Measurements from ENCODE around the gene SCMH1.

Gene SCMH1

GRCh38 chr1:41199375-41199774 is 42.7 kb downstream of the SCMH1 start:
- no peak for TF ChIP-seq GATA3 (IDR thresholded peaks at IDR 0.05; ENCODE audit: low read depth, low read length)
- no peak for TF ChIP-seq GATA2 (IDR thresholded peaks at IDR 0.05; ENCODE audit: low read depth, low read length)

- no peak for TF ChIP-seq GATA2 (IDR thresholded peaks at IDR 0.05; ENCODE audit: low read depth, low read length)
- no peak for TF ChIP-seq GATA3 (IDR thresholded peaks at IDR 0.05; ENCODE audit: low read depth, low read length)
These were observed 49.5 kb downstream of the SCMH1 start for GRCh38 chr1:41192456-41193178.

- no peak for TF ChIP-seq GATA2 (IDR thresholded peaks at IDR 0.05; ENCODE audit: low read depth, low read length)
- TF ChIP-seq GATA3 (IDR thresholded peaks at IDR 0.05; ENCODE audit: low read depth, low read length): no peak
These were observed 57.7 kb downstream of the SCMH1 start for GRCh38 chr1:41184446-41184845.

DNA sequence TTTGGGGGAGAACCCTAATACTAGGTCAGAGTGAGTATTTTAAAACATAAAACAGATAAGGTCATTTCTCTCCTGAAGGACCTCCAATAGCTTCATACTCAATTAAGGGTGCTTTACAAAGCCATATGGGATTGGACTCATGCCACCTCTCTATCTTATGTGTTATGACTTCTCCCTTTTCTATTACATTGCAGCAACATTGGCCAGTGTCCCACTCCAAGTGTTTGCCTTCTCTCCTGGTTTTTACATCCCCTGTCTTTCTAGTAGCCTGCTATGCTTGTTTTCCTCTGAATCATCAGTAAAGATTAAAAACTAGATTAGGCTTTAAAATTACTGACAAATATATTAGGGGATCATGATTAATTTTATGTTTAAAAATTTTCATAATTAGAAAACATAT is 66.6 kb downstream of the SCMH1 start:
- TF ChIP-seq GATA2 (IDR thresholded peaks at IDR 0.05; ENCODE audit: low read depth, low read length) (no peak), GATA3 (IDR thresholded peaks at IDR 0.05; ENCODE audit: low read depth, low read length) (no peak)

DNA sequence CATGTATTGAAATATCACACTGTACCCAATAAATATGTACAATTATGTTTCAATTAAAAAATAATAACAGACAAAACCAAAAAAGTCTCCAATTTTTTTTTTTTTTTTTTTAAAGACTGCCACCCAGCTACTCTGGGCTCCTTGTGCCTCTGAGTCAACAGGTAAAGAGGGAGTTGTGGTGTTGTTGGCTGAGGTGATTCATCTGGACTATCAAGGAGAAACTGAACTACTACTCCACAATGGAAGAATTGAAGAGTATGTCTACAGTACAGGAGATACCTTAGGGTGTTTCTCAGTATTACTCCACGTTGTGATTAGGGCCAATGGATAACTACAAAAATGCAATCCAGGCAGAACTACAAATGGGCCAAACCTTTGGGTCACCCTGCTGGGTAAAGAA is 67.9 kb downstream of the SCMH1 start:
- TF ChIP-seq GATA3 (IDR thresholded peaks at IDR 0.05; ENCODE audit: low read depth, low read length): no peak
- TF ChIP-seq GATA2 (IDR thresholded peaks at IDR 0.05; ENCODE audit: low read depth, low read length): no peak

GRCh38 chr1:41173651-41174050 is 68.5 kb downstream of the SCMH1 start:
- no peak for TF ChIP-seq GATA3 (IDR thresholded peaks at IDR 0.05; ENCODE audit: low read depth, low read length)
- TF ChIP-seq GATA2 (IDR thresholded peaks at IDR 0.05; ENCODE audit: low read depth, low read length): no peak

DNA sequence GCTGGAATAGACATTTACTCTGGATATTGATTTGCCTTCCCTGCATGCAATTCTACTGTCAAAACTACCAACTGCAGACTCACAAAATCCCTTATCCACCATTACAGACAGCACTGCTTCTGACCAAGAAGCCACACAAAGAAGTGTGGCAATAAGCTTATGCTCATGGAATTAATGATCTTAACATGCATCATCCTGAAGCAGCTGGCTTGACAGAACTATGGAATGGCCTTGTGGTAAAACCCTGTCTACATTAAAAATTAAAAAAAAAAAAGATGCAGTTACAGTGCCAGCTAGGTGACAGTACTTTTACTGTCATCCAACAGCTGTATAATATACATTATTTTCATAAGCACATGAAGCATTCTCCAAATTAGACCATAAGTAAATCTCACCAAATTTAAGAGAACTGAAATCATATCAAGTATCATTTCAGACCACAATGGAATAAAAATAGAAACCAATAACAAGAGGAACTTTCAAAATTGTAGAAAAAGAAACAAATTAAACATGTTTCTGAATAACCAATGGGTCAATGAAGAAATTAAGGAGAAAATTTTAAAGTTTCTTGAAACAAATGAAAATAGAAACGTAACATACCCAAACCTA is 70.7 kb downstream of the SCMH1 start:
- TF ChIP-seq GATA2 (IDR thresholded peaks at IDR 0.05; ENCODE audit: low read depth, low read length): no peak
- TF ChIP-seq GATA3 (IDR thresholded peaks at IDR 0.05; ENCODE audit: low read depth, low read length): no peak

DNA sequence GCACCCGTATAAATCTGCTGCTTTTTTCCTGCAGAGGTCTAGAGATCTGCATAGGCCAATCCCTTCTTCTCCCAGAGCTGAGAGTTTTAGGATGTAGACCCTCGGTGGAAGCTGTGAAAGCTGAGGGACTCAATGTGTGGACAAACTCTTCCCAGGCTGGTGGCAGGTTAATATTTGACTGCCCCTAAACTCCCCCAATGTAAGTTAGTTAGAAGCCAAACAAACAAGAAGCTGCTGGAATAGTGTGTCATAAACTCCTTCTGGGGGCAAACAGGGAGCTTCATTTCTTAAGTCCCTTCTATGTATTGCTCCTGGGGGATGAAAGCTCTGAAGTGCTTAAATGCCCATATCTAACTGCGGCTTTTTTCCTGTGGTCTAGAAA is 72.3 kb downstream of the SCMH1 start:
- TF ChIP-seq GATA2 (IDR thresholded peaks at IDR 0.05; ENCODE audit: low read depth, low read length) (no peak), GATA3 (IDR thresholded peaks at IDR 0.05; ENCODE audit: low read depth, low read length) (no peak)

DNA sequence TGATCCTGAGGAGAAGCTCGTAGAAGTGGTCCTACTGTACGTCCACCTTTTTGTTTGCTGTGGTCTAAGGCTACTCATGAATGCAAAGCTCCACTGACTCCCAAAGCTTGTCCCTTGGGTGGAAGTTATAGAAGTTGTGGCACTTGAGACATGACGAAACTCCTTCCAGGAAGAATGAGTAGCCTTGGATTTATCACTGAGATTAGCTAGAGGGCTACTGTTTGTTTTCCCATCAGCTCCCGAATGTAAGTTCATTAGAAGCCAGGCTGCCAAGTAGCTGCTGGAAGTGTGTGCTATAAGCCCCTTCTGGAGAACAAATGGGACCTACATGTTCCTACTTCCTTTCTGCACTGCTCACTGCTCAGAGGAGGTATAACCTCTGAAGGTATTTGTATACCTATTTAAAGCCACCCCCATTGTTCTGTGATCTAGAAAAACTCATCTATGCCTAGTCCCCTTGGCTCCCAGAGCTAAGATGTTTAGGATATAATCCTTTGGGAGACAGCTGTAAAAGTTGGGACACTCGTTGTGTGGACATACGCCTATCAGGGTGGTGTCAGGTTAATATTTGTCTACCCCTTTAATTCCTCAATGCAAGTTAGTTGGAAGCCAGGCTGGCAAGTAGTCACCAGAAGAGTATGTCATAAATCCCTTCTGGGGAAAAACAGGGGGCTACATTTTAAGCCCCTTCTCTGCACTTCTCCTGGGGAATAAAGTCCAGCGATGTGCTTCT is 72.9 kb downstream of the SCMH1 start:
- TF ChIP-seq GATA2 (IDR thresholded peaks at IDR 0.05; ENCODE audit: low read depth, low read length) (no peak), GATA3 (IDR thresholded peaks at IDR 0.05; ENCODE audit: low read depth, low read length) (no peak)

- TF ChIP-seq GATA3 (IDR thresholded peaks at IDR 0.05; ENCODE audit: low read depth, low read length): no peak
- no peak for TF ChIP-seq GATA2 (IDR thresholded peaks at IDR 0.05; ENCODE audit: low read depth, low read length)
These were observed 74.4 kb downstream of the SCMH1 start for GRCh38 chr1:41167667-41168066.

DNA sequence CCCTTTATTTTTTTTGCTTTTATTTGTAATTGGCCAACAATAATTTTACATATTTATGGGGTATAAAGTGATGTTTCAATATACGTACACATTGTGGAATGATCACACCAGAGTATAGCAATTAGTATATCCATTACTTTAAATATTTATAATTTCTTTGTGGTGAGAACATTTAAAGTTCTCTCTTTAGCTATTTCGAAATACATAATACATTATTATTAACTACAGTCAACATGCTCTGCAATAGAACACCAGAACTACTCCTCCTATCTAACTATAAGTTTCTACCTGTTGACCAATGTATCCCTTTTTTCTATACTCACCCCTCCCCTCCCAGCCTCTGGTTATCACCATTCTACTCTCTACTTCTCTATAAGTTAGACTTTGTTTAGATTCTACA is 77.4 kb downstream of the SCMH1 start:
- TF ChIP-seq GATA3 (IDR thresholded peaks at IDR 0.05; ENCODE audit: low read depth, low read length): no peak
- no peak for TF ChIP-seq GATA2 (IDR thresholded peaks at IDR 0.05; ENCODE audit: low read depth, low read length)

- TF ChIP-seq GATA3 (IDR thresholded peaks at IDR 0.05; ENCODE audit: low read depth, low read length) (no peak), GATA2 (IDR thresholded peaks at IDR 0.05; ENCODE audit: low read depth, low read length) (no peak)
These were observed 79.7 kb downstream of the SCMH1 start for GRCh38 chr1:41162441-41162840.

DNA sequence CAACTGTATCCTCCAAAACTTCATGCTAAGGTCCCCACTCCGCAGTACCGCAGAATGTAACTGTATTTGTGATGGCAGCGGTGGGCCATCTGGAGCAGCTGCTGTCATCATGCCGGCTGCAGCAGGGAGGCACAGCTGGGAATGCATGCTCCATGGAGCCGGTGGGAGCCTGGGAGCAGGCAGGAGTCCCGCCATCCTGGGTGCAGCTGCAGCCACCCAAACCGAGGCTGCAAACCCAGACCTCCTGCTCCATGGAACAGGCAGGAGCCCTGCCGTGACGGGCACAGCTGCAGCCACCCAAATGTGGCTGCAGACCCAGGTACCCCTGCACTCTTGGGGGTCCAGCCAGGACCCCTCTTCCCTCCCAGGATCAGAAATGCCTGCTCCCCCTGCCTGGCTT is 80.3 kb downstream of the SCMH1 start:
- TF ChIP-seq GATA3 (IDR thresholded peaks at IDR 0.05; ENCODE audit: low read depth, low read length): no peak
- no peak for TF ChIP-seq GATA2 (IDR thresholded peaks at IDR 0.05; ENCODE audit: low read depth, low read length)

DNA sequence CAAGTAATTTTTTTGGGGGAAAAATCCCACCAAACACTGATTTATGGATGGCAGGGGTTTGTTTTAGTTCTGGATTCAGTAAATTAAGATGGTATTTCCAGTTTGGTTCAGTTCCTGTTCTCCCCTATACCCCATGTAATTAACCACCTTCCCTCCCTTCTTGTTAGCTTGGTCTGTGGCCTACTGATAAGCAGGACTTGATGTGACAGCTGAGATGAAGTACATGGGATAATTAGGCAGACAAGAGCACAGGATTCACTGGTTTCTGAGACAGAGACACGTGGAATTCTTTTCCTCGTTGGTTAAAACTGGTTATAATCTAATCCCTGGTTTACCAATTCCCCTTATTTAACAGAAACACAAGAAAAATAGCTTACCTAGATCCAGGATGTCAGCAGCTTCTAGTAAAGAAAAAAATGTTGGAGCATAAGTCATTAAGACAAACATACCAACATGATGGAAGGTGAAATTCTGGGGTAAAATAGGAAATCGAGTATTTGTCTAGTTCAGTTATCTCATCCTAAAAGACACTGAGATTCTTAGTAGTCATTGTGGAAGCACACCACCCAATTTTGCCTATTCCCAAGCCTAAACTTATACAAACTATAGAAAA is 81.5 kb downstream of the SCMH1 start:
- TF ChIP-seq GATA3 (IDR thresholded peaks at IDR 0.05; ENCODE audit: low read depth, low read length) (no peak), GATA2 (IDR thresholded peaks at IDR 0.05; ENCODE audit: low read depth, low read length) (no peak)

All from SH-SY5Y (cell line).